HUES48 (cell line): ENCODE measurements around the gene ASPSCR1.

Source experiments
- H3K27ac ChIP-seq: one replicate; pipeline ENCODE4 v1.7.0; 2013; ENCODE audit warnings: low read depth, low read length, inconsistent platforms
- H3K27me3 ChIP-seq: 2 replicates; pipeline ENCODE4 v1.6.1; 2013; ENCODE audit warnings: mild to moderate bottlenecking, low read length; ENCODE audit not compliant: control insufficient read depth, insufficient read depth
- H3K36me3 ChIP-seq: 2 replicates; pipeline ENCODE4 v1.6.1; 2013; ENCODE audit warnings: low read length; ENCODE audit not compliant: control insufficient read depth, insufficient read depth
- H3K4me1 ChIP-seq: 2 replicates; pipeline ENCODE4 v1.6.1; 2013; ENCODE audit warnings: mild to moderate bottlenecking, low read length; ENCODE audit not compliant: control insufficient read depth, insufficient read depth
- H3K4me3 ChIP-seq: 2 replicates; pipeline ENCODE4 v1.5.1; 2013; ENCODE audit warnings: mild to moderate bottlenecking, low read depth, low read length
- H3K9ac ChIP-seq: 2 replicates; pipeline ENCODE4 v1.6.1; 2013; ENCODE audit warnings: mild to moderate bottlenecking, low read depth, low read length, moderate library complexity
- H3K9me3 ChIP-seq: 2 replicates; pipeline ENCODE4 v1.6.1; 2013; ENCODE audit warnings: low read length; ENCODE audit not compliant: control insufficient read depth, insufficient read depth

ASPSCR1 gene

GRCh38 chr17:81956607-81957589 is 20.5 kb upstream of the ASPSCR1 start:
- Histone ChIP-seq H3K9ac (no peak overlapping the region), H3K9me3 (no peaks in the 10 kb centered on the region), H3K4me1 (no peaks in the 10 kb centered on the region), H3K27ac (no peak overlapping the region), H3K4me3 (no peak overlapping the region), H3K36me3 (no peaks in the 10 kb centered on the region), H3K27me3 (peaks cover 56% of the 10 kb centered on the region)

- Histone ChIP-seq H3K27ac (no peak overlapping the region), H3K4me3 (no peak overlapping the region), H3K36me3 (no peaks in the 10 kb centered on the region), H3K27me3 (peaks cover 66% of the 10 kb centered on the region), H3K9ac (no peak overlapping the region), H3K4me1 (no peaks in the 10 kb centered on the region), H3K9me3 (no peaks in the 10 kb centered on the region)
Measured at GRCh38 chr17:81957691-81958432, 19.6 kb upstream of the ASPSCR1 start.

GRCh38 chr17:81958633-81959342 is 18.6 kb upstream of the ASPSCR1 start:
- no peaks in the 10 kb centered on the region for H3K9me3 ChIP-seq
- H3K4me1 ChIP-seq = no peaks in the 10 kb centered on the region
- H3K27me3 ChIP-seq = peaks cover 75% of the 10 kb centered on the region
- H3K27ac ChIP-seq = no peak overlapping the region
- H3K36me3 ChIP-seq = no peaks in the 10 kb centered on the region
- no peak overlapping the region; the same call in 1 of the 2 replicates for H3K4me3 ChIP-seq
- no peak overlapping the region for H3K9ac ChIP-seq

- H3K9ac ChIP-seq = no peak overlapping the region
- peaks cover 81% of the 10 kb centered on the region for H3K27me3 ChIP-seq
- no peaks in the 10 kb centered on the region for H3K9me3 ChIP-seq
- H3K27ac ChIP-seq = no peak overlapping the region
- no peaks in the 10 kb centered on the region for H3K4me1 ChIP-seq
- H3K36me3 ChIP-seq = no peaks in the 10 kb centered on the region
- peak overlapping the region; percentile 32; the same call in 1 of the 2 replicates for H3K4me3 ChIP-seq
Measured at GRCh38 chr17:81959362-81960129, 17.9 kb upstream of the ASPSCR1 start.

- no peaks in the 10 kb centered on the region for H3K4me1 ChIP-seq
- H3K9me3 ChIP-seq = no peaks in the 10 kb centered on the region
- H3K36me3 ChIP-seq = no peaks in the 10 kb centered on the region
- H3K4me3 ChIP-seq = peak overlapping the region; percentile 32; the same call in 1 of the 2 replicates
- no peak overlapping the region for H3K9ac ChIP-seq
- no peak overlapping the region for H3K27ac ChIP-seq
- H3K27me3 ChIP-seq = peaks cover 81% of the 10 kb centered on the region
Measured at GRCh38 chr17:81960130-81960958, 17.1 kb upstream of the ASPSCR1 start.

- Histone ChIP-seq H3K4me1 (no peaks in the 10 kb centered on the region), H3K4me3 (peak within 1 kb of the TSS; percentile 41; the same call in 1 of the 2 replicates), H3K9ac (no peak within 1 kb of the TSS), H3K36me3 (no peaks in the 10 kb centered on the region), H3K27me3 (peaks cover 87% of the 10 kb centered on the region), H3K27ac (no peak within 1 kb of the TSS), H3K9me3 (no peaks in the 10 kb centered on the region)
Measured at GRCh38 chr17:81961087-81961511, 16.3 kb upstream of the ASPSCR1 start, which contains the start of gene NOTUM. NOTUM (minus strand) TSS chr17:81961187; CDS start chr17:81960909, 278 bp downstream.

GRCh38 chr17:81961521-81962498 is 15.6 kb upstream of the ASPSCR1 start:
- Histone ChIP-seq H3K9ac (no peak overlapping the region), H3K4me1 (peaks cover 4% of the 10 kb centered on the region), H3K4me3 (peak overlapping the region; percentile 41; the same call in 1 of the 2 replicates), H3K27ac (no peak overlapping the region), H3K36me3 (no peaks in the 10 kb centered on the region), H3K27me3 (peaks cover 88% of the 10 kb centered on the region), H3K9me3 (no peaks in the 10 kb centered on the region)

GRCh38 chr17:81962499-81963441 is 14.7 kb upstream of the ASPSCR1 start:
- Histone ChIP-seq H3K36me3 (no peaks in the 10 kb centered on the region), H3K9ac (no peak overlapping the region), H3K27ac (no peak overlapping the region), H3K27me3 (peaks cover 88% of the 10 kb centered on the region), H3K9me3 (no peaks in the 10 kb centered on the region), H3K4me3 (no peak overlapping the region), H3K4me1 (peaks cover 14% of the 10 kb centered on the region)
